GM12872 (cell line): ENCODE results near the gene TMPRSS4.

Source experiments
- TF ChIP-seq, protein P1 (sequence below): IDR thresholded peaks from 3 replicates; pipeline ENCODE4 v1.5.1; 2011; ENCODE audit warnings: low read depth, mild to moderate bottlenecking, low read length, moderate library complexity; ENCODE audit not compliant: insufficient read depth

TMPRSS4 gene

GRCh38 chr11:118074091-118074685 is 2.7 kb upstream of the TMPRSS4 start:
- TF ChIP-seq, protein P1, sequence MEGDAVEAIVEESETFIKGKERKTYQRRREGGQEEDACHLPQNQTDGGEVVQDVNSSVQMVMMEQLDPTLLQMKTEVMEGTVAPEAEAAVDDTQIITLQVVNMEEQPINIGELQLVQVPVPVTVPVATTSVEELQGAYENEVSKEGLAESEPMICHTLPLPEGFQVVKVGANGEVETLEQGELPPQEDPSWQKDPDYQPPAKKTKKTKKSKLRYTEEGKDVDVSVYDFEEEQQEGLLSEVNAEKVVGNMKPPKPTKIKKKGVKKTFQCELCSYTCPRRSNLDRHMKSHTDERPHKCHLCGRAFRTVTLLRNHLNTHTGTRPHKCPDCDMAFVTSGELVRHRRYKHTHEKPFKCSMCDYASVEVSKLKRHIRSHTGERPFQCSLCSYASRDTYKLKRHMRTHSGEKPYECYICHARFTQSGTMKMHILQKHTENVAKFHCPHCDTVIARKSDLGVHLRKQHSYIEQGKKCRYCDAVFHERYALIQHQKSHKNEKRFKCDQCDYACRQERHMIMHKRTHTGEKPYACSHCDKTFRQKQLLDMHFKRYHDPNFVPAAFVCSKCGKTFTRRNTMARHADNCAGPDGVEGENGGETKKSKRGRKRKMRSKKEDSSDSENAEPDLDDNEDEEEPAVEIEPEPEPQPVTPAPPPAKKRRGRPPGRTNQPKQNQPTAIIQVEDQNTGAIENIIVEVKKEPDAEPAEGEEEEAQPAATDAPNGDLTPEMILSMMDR: no peak

- TF ChIP-seq, protein P1: no peak
Measured at GRCh38 chr11:118074785-118075184, 2.1 kb upstream of the TMPRSS4 start.

GRCh38 chr11:118078911-118079411 is 2.1 kb downstream of the TMPRSS4 start:
- TF ChIP-seq, protein P1: no peak

- TF ChIP-seq, protein P1: no peak
Measured at GRCh38 chr11:118079491-118079890, 2.6 kb downstream of the TMPRSS4 start.

GRCh38 chr11:118080296-118080695 is 3.4 kb downstream of the TMPRSS4 start:
- TF ChIP-seq, protein P1: no peak

DNA sequence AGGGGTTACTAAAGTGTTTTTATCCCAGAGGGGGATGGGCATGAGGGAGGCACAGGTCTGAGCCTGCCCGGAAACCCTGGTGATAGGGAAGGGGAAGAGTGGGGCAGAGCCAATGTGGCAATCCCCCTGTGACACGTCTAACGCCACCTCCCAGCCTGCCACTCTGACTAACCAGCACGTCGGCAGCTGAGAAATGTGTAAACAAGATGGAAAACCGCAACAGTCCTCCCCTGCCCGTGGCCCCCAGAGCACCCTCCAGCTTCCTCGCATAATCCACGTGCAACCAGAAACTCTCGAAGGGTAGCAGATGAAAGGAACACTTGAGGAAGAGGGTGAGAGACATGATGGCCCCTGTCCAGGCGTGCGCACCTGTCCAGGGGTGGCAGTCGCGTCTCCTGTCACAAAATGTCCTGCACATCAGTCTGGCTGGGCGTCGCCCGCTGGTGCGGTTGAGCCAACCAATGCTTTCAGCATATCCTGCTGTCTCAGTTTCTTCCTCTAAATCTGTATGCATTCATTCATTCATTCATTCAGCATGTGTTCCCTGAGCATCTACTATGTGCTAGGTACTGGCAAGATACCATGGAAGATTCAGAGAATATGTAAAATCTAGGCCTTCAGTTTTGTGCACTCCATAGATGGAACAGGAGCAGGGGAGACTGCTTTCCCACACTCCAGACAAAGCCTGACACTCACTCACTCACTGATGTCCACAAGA is 4.5 kb downstream of the TMPRSS4 start:
- TF ChIP-seq, protein P1: no peak

DNA sequence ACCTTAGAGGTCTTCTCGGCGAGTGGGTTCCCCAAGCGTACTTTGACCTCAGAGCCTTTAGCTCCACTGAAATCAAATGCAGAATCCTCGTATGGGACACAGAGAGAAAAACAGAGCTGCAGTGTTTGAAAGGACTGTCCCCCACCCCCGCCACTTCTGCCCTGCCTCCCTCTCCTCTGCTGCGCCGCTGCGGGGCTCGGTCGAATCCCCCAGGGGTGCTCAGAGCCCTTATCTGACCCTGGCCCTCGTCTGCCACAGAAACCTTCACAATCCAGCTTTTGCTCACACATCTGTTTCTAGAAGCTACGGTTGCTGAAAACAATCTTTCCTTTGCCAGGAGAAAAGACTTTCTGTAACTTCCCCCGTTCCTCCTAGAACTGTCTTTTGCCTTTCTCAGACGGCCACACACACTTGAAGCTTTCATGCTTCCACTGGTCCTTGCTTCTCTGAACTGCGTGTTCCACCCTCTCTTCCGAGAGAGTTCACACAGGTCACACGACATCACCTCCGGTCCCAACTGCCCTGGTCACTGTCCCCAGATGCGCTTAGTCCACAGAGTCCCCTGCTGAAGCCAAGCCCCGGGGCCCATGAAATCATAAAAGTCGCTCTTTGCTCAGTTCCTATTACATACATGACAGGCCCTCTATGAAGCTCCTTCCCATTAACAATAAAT is 6.1 kb downstream of the TMPRSS4 start:
- TF ChIP-seq, protein P1: no peak
